GM12801 (cell line): Measurements from ENCODE around the gene GVQW3.

Experiments used
- TF ChIP-seq, protein P1 (sequence below): IDR thresholded peaks from one replicate; pipeline ENCODE4 v1.5.1; 2011; ENCODE audit warnings: control low read depth; ENCODE audit not compliant: insufficient read length; ENCODE audit errors: extremely low read depth

The GVQW3 gene

DNA sequence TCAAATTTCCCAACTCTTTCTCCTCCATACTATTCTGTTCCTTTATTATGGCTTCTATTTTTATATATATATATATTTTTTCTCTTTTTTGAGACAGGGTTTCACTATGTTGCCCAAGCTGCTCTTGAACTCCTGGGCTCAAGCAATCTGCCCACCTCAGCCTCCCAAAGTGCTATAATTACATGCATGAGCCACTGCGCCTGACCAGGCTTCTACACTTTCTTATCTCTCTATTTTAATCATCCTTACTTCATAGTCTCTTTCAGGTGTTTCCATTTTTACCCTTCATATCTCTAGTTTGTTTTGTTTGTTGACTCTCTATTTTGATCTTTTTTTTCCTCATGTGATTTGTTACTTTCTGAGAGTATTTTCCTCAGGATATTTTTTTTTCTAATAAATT lies 19.8 kb downstream of the GVQW3 start:
- TF ChIP-seq, protein P1, sequence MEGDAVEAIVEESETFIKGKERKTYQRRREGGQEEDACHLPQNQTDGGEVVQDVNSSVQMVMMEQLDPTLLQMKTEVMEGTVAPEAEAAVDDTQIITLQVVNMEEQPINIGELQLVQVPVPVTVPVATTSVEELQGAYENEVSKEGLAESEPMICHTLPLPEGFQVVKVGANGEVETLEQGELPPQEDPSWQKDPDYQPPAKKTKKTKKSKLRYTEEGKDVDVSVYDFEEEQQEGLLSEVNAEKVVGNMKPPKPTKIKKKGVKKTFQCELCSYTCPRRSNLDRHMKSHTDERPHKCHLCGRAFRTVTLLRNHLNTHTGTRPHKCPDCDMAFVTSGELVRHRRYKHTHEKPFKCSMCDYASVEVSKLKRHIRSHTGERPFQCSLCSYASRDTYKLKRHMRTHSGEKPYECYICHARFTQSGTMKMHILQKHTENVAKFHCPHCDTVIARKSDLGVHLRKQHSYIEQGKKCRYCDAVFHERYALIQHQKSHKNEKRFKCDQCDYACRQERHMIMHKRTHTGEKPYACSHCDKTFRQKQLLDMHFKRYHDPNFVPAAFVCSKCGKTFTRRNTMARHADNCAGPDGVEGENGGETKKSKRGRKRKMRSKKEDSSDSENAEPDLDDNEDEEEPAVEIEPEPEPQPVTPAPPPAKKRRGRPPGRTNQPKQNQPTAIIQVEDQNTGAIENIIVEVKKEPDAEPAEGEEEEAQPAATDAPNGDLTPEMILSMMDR, result no peak

DNA sequence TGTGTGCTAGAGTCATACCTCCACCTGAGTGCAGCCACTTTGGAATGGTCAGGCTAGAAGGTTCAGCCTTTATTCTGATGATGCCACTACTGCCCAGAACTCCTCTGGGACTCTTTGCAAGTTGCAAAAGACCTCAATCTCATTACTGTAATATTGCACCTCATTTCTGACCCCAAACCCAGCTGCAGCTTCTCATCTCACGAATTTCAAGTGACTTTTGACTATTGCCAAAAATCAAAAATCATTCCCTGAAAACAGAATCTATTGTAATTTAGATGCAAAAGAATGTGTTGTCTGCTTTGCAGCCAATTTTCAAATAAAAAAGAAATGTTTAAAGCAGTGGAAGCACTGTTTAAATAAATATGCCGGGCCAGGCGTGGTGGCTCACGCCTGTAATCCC lies 25.2 kb downstream of the GVQW3 start:
- TF ChIP-seq, protein P1, result no peak

DNA sequence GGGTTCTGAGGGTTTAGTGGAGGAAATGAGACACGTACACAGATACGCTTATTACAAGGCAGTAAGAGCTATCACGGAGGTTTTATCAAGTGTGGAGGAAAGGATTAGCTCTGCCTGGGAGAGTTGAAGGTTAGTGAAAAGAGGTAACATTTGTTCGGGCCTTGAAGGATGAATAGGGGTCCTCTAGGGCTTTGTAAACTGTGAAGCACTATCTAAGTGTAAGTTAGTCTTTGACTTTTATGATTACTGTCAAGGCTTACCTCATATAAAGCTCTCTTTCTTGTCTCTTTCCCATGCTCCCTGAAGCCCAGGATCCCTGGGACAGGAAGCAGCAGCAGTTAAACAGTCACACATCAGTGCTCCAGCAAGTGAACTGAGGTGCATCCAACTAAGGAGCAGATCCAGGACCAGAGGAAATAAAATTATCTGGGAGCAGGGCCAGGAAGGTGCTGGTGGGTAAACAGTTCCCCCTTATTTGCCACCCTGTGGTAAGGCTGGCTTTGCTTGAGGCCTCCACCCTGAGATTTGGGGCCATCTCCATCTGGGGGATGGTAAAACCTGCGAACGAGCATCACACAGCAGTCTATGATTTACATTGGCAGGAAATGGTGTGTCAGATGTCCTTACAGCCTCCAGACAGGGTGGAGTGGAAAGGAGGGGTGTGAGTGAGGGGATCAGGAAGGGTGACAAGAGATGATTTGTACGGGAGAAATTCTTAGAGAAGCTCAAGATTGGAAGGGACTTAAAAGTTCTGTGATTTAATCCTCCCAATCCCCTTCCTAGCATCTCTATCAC lies 27.2 kb downstream of the GVQW3 start:
- TF ChIP-seq, protein P1, result no peak

DNA sequence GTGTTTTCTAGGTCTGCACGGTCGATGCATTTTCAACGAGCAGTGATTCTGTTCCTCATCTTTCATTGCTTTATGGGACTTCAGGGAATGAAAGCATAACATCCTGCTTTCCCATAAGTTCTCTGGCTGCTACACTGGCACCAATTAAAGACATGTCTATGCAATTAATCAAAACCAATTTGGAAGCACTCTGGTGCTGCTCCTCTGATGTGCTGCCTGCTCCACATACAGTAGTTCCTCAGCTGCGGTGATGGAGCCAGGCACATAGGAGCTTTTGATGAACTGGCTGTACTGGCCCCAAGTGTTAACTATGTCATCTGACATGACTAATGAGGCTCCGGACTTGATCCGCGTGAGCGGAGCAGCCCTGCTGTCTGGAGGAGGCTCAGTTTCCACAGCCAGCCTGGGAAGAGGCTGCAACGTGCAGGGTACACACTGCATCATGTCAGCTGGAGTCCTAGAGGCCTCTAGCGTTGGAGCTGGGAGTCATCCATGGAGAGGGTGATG lies 29.8 kb downstream of the GVQW3 start:
- TF ChIP-seq, protein P1, result no peak

DNA sequence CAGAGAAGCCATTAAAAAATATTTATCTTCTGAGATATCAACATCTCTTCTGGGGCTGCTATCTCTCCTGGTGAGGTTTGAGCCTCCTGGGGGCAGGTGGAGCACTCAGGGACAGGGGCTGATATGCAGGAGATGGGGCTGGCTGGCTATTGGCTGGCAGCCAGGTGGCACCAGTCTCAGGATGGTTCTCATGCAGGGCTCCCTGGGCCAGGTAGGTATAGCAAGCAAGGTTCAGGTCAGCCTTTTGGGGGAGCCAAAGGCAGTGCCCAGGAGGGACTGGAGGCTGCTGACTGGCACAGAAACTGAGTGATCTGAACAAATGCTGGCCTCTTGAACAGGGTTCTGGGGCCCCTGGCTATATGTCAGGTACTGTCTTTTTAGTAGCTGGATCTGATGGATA lies 34.0 kb downstream of the GVQW3 start:
- TF ChIP-seq, protein P1, result no peak

DNA sequence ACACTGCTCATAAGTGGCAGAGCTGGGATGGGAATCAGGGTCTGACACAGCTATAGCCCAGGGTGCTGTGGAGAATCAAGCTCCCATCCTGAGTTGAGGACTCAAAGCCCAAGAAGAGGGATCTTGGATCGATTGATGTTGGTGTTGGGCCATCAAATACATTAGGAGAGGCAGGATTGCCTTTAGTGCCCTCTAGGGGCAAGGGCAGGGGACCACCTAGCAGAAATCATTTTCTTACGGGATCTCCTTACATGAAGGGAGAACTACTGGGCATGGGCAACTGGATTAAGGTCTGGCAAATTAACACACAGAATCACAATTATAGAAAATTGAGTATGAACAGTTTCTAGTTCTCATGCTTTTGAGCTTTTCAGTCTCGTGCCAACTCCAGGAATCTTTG lies 38.8 kb downstream of the GVQW3 start:
- TF ChIP-seq, protein P1, result no peak

DNA sequence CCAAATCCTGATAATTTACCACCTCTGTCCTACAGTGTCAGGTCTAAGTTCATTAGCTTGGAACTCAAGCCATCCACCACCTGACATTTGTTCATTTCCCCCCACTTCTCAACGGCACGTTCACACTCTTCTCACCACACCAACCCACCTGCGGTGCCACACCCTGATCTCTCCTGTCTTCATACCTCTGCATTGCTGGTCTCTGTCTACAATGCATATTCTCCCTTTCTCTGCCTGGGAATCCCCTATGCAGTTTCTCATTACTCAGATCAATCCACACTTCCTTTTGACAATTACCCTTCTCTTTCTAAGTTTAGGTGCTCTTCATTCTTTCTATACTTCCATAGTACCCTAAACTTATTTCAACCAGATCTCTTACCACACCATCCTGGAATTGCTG lies 43.3 kb downstream of the GVQW3 start:
- TF ChIP-seq, protein P1, result no peak
